Activated naive CD4-positive, alpha-beta T cell treated with anti-CD3 and anti-CD28 coated beads for 36 hours (primary cell): Measurements from ENCODE around the gene TAX1BP3. TPM values are rescaled to one million over a fixed set of nuclear protein-coding genes. Genes with fewer than 3 reads are reported as not detected.

Experiments
- total RNA-seq, 2 experiments: library from RNA; stranded (reverse); gene quantifications; one replicate each; pipeline ENCODE4 v1.2.3, GENCODE V29; 2021

TAX1BP3 gene
- total RNA-seq, 2 experiments from 2014 or later: 17.7 to 19.3 TPM

Other genes starting within 250 kb of the TAX1BP3 start
- gene OR1E2, start 234.7 kb downstream of the TAX1BP3 start, total RNA-seq: not detected
- gene SPATA22, start 196.8 kb downstream of the TAX1BP3 start, total RNA-seq: not detected
- under 1 TPM in 1 of 2 experiments, not detected in 1; 0.29 TPM for gene ASPA, start 192.6 kb downstream of the TAX1BP3 start, total RNA-seq
- gene TRPV3, start 110.8 kb downstream of the TAX1BP3 start, total RNA-seq: under 1 TPM; 0.72 to 0.77 TPM
- gene TRPV1, start 59.2 kb downstream of the TAX1BP3 start, total RNA-seq: 1 to 10 TPM in 1 of 2 experiments, under 1 TPM in 1; 0.96 to 1.0 TPM
- 1 to 10 TPM; 6.9 to 7.5 TPM for gene SHPK, start 32.3 kb downstream of the TAX1BP3 start, total RNA-seq
- gene CTNS, start 31.8 kb downstream of the TAX1BP3 start, total RNA-seq: 1 to 10 TPM; 4.5 TPM
- 10 to 100 TPM; 41.8 to 44.0 TPM for gene EMC6, start 234 bp upstream of the TAX1BP3 start, total RNA-seq
- gene P2RX5, start 27.6 kb upstream of the TAX1BP3 start, total RNA-seq: 10 to 100 TPM; 45.2 to 47.4 TPM
- gene HASPIN, start 55.3 kb upstream of the TAX1BP3 start, total RNA-seq: 10 to 100 TPM; 20.5 to 21.8 TPM
- 10 to 100 TPM; 31.7 to 32.4 TPM for gene ITGAE, start 132.6 kb upstream of the TAX1BP3 start, total RNA-seq
- 10 to 100 TPM; 33.9 to 40.4 TPM for gene NCBP3, start 177.7 kb upstream of the TAX1BP3 start, total RNA-seq
- gene CAMKK1, start 224.5 kb upstream of the TAX1BP3 start, total RNA-seq: 1 to 10 TPM; 2.4 to 2.7 TPM
- under 1 TPM; 0.10 to 0.17 TPM for gene P2RX1, start 247.9 kb upstream of the TAX1BP3 start, total RNA-seq